ENCODE results near the gene RAVER2. TPM values are rescaled to one million over a fixed set of nuclear protein-coding genes. Genes with fewer than 3 reads are reported as not detected.

RAVER2 gene
- total RNA-seq, 2 experiments from 2014 or later: 2.3 to 2.5 TPM

DNA sequence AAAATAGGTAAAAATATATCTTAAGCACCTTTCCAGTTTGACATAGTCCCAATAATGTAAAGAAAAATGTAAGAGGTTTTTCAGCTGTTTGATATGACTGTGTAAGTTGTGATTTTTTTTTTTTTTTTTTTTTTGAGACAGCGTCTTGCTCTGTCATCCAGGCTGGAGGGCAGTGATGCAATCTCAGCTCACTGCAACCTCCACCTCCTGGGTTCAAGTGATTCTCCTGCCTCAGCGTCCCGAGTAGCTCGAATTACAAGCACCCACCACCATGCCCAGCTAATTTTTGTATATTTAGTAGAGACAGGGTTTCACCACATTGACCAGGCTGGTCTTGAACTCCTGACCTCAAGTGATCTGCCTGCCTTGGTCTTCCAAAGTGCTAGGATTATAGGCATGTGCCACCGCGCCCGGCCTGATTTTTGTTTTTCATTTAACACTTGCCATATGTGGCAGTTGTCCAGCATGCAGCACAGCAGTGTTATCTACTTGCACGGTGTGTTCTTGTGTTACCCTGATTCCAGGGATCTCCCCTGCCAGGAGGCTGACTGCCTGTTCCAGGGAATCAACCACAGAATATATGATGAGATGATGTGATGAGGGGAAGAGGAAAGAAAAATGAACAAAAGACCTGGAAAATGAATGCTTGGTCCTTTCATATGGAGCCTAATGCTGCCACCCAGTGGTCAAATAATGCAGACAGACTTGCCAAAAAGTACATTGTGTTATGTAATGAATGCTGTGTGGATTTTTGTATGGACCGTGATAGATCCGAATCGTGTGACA lies 79.0 kb downstream of the RAVER2 start:
- Mint-ChIP-seq H3K27me3 (ENCODE audit: low read depth) (no peaks in the 10 kb centered on the region), H3K36me3 (ENCODE audit: low read depth) (no peaks in the 10 kb centered on the region), H3K4me1 (ENCODE audit: low read depth) (peaks cover 33% of the 10 kb centered on the region), H3K27ac (peak overlapping the region; percentile 5), H3K9me3 (no peaks in the 10 kb centered on the region), H3K4me3 (no peak overlapping the region)
- DNase-seq: peak; percentile 83
- intact Hi-C loops (cut with micrococcal nuclease): loop anchor here (1.0 kb wide), 5 partner anchors 80 to 555 kb away; partner anchors contain the start of gene CACHD1
- CTCF ChIA-PET: interaction anchor here (0.6 to 1.5 kb wide), 29 partner anchors 15 to 1847 kb away, joined by 3 to 10 read pairs (median 3); no protein-coding TSS in a partner anchor

DNA sequence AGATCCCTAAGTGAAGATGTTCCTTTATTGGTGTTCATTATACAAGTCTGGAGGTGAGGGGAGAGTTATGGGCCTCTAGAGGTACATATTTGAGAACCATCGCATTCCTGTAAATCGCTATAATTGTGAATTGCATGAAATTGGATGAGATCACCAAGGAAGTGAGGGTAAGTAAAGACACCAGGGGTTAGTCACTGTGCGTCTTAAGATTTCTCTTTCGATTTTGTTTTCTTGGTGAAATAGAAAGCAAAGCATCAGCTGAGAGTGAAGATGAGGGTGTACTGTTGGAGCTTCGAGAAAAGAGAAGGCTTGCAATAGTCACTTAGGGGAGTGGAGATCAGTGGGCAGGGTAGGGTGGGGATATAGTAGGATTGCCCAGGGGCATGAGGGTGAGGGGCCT lies 82.1 kb downstream of the RAVER2 start:
- H3K9me3 Mint-ChIP-seq: no peaks in the 10 kb centered on the region
- H3K4me1 Mint-ChIP-seq (ENCODE audit: low read depth): peaks cover 49% of the 10 kb centered on the region
- CTCF ChIA-PET: interaction anchor here (0.6 to 3.0 kb wide), 5 partner anchors 143 to 248 kb away, joined by 3 to 10 read pairs (median 3); no protein-coding TSS in a partner anchor
- H3K27ac Mint-ChIP-seq: peak overlapping the region; percentile 80
- intact Hi-C loops (cut with micrococcal nuclease): loop anchor here (1.0 to 5.0 kb wide), 9 partner anchors 50 to 985 kb away; partner anchors contain the start of genes LEPR and LEPROT
- no peak for DNase-seq
- H3K4me3 Mint-ChIP-seq: no peak overlapping the region
- no peaks in the 10 kb centered on the region for H3K27me3 Mint-ChIP-seq (ENCODE audit: low read depth)
- no peaks in the 10 kb centered on the region for H3K36me3 Mint-ChIP-seq (ENCODE audit: low read depth)

DNA sequence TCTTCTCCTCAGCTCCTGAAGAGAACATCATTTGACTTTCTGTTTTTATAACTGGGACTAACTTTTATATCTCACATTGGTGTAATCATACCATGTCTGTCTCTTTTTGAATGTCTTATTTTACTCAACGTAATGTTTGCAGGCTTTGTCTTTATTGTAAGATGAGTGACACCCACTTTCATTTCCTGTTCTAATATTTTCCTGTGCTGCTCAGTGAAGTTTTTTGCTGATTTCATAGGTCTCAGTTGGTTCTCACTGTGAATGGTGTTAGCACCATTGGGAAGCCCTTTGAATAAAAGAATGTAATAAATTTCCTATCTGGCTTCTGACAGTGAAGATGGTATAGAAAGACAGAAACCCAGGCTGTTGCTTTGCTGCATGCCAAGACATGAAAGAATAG lies 84.0 kb downstream of the RAVER2 start:
- no peaks in the 10 kb centered on the region for H3K27me3 Mint-ChIP-seq (ENCODE audit: low read depth)
- H3K36me3 Mint-ChIP-seq (ENCODE audit: low read depth): peaks cover 6% of the 10 kb centered on the region
- DNase-seq: no peak
- peaks cover 49% of the 10 kb centered on the region for H3K4me1 Mint-ChIP-seq (ENCODE audit: low read depth)
- peak overlapping the region; percentile 5 for H3K4me3 Mint-ChIP-seq
- CTCF ChIA-PET: interaction anchor here (0.6 to 3.0 kb wide), 3 partner anchors 127 to 246 kb away, joined by 3 to 10 read pairs (median 6); no protein-coding TSS in a partner anchor
- intact Hi-C loops (cut with micrococcal nuclease): loop anchor here (1.0 to 5.0 kb wide), 5 partner anchors 35 to 983 kb away; partner anchors contain the start of genes LEPR and LEPROT
- peak overlapping the region; percentile 32 for H3K27ac Mint-ChIP-seq
- H3K9me3 Mint-ChIP-seq: no peaks in the 10 kb centered on the region

DNA sequence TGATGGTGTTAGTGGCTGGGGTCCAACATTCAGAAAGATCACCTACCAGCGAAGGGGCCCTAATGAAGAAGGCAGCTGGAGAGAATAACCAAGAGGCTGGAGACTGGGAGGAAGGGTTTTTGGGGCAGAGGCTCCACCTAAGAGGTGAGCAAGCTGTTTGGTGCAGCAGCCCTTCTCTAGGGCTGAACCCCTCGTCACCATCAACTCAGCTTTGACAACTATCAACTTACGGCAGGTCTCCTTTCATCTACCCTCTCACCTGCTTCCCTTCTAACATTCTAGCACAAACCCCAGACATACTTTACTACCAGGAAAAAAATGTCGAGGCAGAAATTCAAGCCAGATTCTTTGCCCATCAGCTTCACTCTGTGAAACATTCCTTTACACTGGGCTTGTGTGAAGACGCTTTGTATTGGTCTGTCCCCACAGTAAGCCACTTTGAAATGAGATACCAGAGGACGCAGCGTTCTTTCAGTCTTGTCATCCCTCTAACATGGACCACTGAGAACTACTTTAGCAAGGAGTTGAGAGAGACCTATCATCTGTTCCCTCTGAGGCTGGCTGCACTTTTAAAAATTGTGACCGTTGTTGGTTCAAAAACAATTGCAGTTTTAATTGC lies 84.6 kb downstream of the RAVER2 start:
- CTCF ChIA-PET: interaction anchor here (0.6 kb wide), 1 partner anchor 183 kb away, joined by 6 read pairs; no protein-coding TSS in a partner anchor
- no peaks in the 10 kb centered on the region for H3K9me3 Mint-ChIP-seq
- no peak overlapping the region for H3K4me3 Mint-ChIP-seq
- peak overlapping the region; percentile 39 for H3K27ac Mint-ChIP-seq
- intact Hi-C loops (cut with micrococcal nuclease): loop anchor here (1.0 to 5.0 kb wide), 5 partner anchors 35 to 983 kb away; partner anchors contain the start of genes LEPR and LEPROT
- peaks cover 7% of the 10 kb centered on the region for H3K36me3 Mint-ChIP-seq (ENCODE audit: low read depth)
- H3K27me3 Mint-ChIP-seq (ENCODE audit: low read depth): no peaks in the 10 kb centered on the region
- peaks cover 49% of the 10 kb centered on the region for H3K4me1 Mint-ChIP-seq (ENCODE audit: low read depth)
- no peak for DNase-seq

DNA sequence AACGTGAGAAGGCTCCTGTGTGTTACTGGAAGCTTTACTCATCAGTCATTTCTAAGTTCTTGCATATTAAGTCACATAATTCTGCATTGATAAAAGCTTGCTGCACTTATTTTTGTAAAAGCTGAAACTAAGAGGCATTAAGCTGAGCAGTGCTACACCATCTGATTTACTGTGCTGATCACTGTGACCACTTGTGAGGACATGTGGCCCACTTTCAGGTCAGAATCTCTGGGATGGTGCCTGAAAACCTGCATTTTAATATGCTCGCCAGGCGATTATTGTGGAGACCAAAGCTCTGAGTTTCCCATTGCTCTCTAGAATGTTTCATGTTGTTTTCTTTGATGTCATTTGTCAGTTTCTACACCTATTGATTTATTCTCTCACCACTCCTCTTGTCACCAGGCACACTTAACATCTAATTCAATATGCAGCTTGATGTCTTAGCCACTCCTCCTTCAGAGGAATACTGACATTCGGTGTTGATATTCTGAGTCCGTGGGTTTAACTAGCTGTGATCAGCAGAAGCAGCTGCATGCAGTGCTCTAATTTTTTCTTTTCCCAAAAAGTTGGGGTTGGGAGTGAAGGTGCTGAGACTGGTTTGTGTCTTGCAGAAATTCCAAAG lies 85.3 kb downstream of the RAVER2 start:
- intact Hi-C loops (cut with micrococcal nuclease): no loop called here
- Mint-ChIP-seq H3K9me3 (no peaks in the 10 kb centered on the region), H3K36me3 (ENCODE audit: low read depth) (peaks cover 7% of the 10 kb centered on the region), H3K4me1 (ENCODE audit: low read depth) (peaks cover 51% of the 10 kb centered on the region), H3K27ac (peak overlapping the region; percentile 14), H3K4me3 (no peak overlapping the region), H3K27me3 (ENCODE audit: low read depth) (no peaks in the 10 kb centered on the region)
- no peak for DNase-seq
- CTCF ChIA-PET: interaction anchor here (0.7 to 1.0 kb wide), 2 partner anchors 146 to 245 kb away, joined by 3 to 4 read pairs; no protein-coding TSS in a partner anchor

DNA sequence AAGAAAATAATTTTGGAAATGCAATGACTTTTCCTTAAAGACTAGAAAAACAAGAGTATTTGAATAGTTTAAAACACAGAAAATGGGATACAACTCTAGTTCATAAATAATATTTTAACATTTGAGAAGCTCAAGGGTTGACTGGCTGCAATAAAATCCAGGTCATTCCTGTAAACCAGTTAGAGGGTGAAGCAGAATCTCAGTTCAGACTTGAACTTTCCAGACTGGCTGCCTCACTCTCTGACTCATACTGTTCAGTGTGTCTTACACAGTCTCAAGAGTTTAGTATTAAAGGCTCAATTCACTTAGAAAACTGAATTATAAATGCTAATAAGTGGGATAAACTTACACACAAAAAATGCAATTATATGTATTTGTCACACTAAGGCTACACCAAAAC lies 89.9 kb downstream of the RAVER2 start:
- peaks cover 16% of the 10 kb centered on the region for H3K4me1 Mint-ChIP-seq (ENCODE audit: low read depth)
- H3K27me3 Mint-ChIP-seq (ENCODE audit: low read depth): no peaks in the 10 kb centered on the region
- no peaks in the 10 kb centered on the region for H3K9me3 Mint-ChIP-seq
- no peak overlapping the region for H3K4me3 Mint-ChIP-seq
- peak; percentile 23 for DNase-seq
- H3K36me3 Mint-ChIP-seq (ENCODE audit: low read depth): peaks cover 20% of the 10 kb centered on the region
- intact Hi-C loops (cut with micrococcal nuclease): no loop called here
- H3K27ac Mint-ChIP-seq: no peak overlapping the region
- CTCF ChIA-PET: interaction anchor here (0.6 kb wide), 1 partner anchor 240 kb away, joined by 4 read pairs; no protein-coding TSS in a partner anchor

DNA sequence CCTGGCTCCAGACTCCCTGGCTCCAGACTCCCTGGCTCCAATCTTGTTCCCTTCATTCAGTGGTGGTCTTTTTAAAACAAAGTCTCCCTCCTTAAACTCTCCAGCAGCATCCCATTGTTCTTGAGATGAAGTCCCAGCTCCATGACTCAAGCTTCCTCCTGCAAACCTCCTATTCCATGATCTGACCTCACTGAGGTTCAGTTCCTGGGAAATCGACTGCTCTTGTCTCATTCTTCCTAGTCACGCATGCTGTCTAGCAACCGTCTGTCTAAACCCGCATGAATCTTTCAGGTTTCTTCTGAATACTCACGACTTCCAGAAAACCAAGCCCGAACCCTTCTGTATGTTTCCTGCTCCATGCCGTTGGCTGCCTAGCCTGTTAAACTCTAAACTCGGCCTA lies 91.9 kb downstream of the RAVER2 start:
- H3K36me3 Mint-ChIP-seq (ENCODE audit: low read depth): peaks cover 29% of the 10 kb centered on the region
- no peak overlapping the region for H3K27ac Mint-ChIP-seq
- CTCF ChIA-PET: interaction anchor here (0.6 kb wide), 1 partner anchor 412 kb away, joined by 4 read pairs; no protein-coding TSS in a partner anchor
- no peak overlapping the region for H3K4me3 Mint-ChIP-seq
- no peaks in the 10 kb centered on the region for H3K9me3 Mint-ChIP-seq
- no peaks in the 10 kb centered on the region for H3K27me3 Mint-ChIP-seq (ENCODE audit: low read depth)
- peaks cover 9% of the 10 kb centered on the region for H3K4me1 Mint-ChIP-seq (ENCODE audit: low read depth)
- no peak for DNase-seq
- intact Hi-C loops (cut with micrococcal nuclease): no loop called here

DNA sequence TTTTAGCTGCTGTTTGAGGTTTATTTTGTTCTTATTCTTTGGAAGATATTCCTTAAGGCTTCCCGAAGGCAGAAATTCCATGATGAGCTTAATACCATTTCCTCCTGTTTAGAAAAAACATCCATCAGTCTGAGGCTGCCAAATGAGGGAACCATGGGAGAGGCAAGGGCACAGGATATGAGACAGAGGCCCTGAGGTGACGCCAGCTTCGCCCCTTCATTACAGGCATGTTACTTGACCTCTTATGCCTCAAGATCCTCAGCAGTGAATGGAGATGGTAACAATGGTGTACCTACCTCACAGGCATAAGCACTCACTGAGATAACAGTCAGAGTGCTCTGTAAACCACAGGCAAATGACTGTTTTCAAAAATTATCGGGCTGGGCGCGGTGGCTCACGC lies 93.6 kb downstream of the RAVER2 start:
- H3K27ac Mint-ChIP-seq: no peak overlapping the region
- no peaks in the 10 kb centered on the region for H3K9me3 Mint-ChIP-seq
- DNase-seq: no peak
- intact Hi-C loops (cut with micrococcal nuclease): no loop called here
- H3K27me3 Mint-ChIP-seq (ENCODE audit: low read depth): no peaks in the 10 kb centered on the region
- peaks cover 27% of the 10 kb centered on the region for H3K36me3 Mint-ChIP-seq (ENCODE audit: low read depth)
- CTCF ChIA-PET: interaction anchor here (0.7 kb wide), 1 partner anchor 14 kb away, joined by 4 read pairs; no protein-coding TSS in a partner anchor
- H3K4me1 Mint-ChIP-seq (ENCODE audit: low read depth): peaks cover 9% of the 10 kb centered on the region
- H3K4me3 Mint-ChIP-seq: no peak overlapping the region

DNA sequence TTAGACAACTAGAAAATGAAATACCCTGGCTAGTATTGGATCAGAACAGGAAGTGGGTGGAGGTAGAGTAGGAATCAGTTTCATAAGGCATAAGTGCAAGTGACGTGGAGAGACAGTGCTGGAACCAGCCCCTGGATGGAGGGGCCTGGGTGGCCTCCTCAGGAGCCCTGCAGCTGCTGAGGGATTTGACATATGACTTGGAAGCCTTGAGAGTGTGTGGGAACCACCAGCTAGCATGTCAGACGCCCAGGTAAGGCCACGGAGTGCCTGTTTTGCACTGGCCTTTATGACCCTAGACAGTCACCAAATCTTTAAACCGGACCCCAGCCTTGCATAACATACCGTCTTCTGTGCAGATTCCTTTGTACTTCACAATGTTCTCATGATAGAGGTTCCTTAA lies 94.4 kb downstream of the RAVER2 start:
- intact Hi-C loops (cut with micrococcal nuclease): no loop called here
- Mint-ChIP-seq H3K4me3 (no peak overlapping the region), H3K4me1 (ENCODE audit: low read depth) (peaks cover 6% of the 10 kb centered on the region), H3K27me3 (ENCODE audit: low read depth) (no peaks in the 10 kb centered on the region), H3K27ac (no peak overlapping the region), H3K36me3 (ENCODE audit: low read depth) (peaks cover 25% of the 10 kb centered on the region), H3K9me3 (no peaks in the 10 kb centered on the region)
- DNase-seq: no peak
- CTCF ChIA-PET: no interaction called here

DNA sequence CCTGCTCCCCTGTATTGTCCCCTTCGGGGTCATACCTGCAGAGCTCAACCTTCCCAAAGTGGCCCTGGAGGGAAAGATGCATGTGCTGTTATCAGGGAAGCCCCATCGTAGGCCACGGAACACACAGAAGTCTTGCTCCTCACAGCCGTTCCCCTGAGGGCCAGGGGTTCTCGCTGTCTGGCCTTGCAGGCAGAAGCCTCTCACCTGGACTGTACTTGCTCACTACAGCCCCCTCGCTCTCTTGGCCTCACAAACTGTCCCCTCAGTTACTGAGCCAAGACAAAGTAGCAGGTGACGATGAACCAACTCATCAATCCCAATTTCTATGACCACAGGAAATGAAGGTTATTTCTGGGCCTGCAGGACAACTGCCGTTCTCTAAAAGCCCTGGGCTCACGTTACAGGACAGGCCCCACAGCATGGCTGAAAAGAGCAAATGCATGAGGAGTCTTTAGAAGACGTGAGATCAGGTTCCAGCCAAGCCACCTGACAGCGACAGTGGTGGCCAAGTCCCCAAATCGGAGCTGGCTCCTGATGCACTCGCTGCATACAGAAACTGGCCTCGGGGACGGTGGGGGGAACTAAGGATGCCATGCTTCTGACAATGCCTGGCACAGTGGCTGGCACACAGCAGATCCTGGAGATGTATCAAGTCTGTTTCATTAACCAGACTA lies 95.0 kb downstream of the RAVER2 start:
- CTCF ChIA-PET: no interaction called here
- intact Hi-C loops (cut with micrococcal nuclease): no loop called here
- no peak for DNase-seq
- peaks cover 3% of the 10 kb centered on the region for H3K4me1 Mint-ChIP-seq (ENCODE audit: low read depth)
- H3K9me3 Mint-ChIP-seq: no peaks in the 10 kb centered on the region
- no peak overlapping the region for H3K4me3 Mint-ChIP-seq
- H3K27ac Mint-ChIP-seq: no peak overlapping the region
- H3K27me3 Mint-ChIP-seq (ENCODE audit: low read depth): no peaks in the 10 kb centered on the region
- H3K36me3 Mint-ChIP-seq (ENCODE audit: low read depth): peaks cover 25% of the 10 kb centered on the region

DNA sequence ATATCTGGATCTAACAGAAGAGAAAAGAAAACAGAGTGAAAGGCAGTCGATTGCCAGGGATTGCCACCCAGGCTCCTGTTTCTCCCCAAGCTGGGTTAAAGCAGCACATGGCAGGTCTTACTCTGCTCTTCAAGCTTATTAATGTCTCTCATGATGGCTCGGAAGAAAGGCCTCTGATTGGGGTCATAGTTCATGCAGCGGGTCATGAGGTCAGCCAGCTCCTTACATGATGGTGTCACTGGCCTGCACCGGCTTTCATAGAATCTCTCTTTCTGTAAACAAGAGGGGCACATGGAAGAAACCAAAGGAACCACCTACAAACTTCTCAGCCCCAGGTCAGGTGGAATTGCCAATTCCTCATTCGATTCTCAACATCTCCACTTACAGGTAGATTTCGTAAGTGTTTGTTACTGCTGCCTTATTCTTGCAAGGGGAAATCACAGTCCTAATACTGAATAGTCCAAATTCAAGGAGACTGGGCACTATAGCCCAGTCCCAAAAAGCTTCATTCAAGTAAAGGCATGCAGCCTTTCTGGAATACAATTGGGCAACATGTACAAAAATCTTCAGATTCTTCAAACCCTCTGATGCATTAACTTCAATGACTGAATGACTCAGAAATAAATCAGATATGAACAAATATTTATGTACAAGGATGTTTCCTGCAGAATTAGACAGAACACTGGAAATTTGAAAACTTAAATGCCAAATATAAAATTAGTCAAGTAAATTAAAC lies 96.6 kb downstream of the RAVER2 start:
- CTCF ChIA-PET: no interaction called here
- no peaks in the 10 kb centered on the region for H3K9me3 Mint-ChIP-seq
- DNase-seq: no peak
- peak overlapping the region; percentile 16 for H3K27ac Mint-ChIP-seq
- H3K36me3 Mint-ChIP-seq (ENCODE audit: low read depth): peaks cover 29% of the 10 kb centered on the region
- no peak overlapping the region for H3K4me3 Mint-ChIP-seq
- intact Hi-C loops (cut with micrococcal nuclease): no loop called here
- H3K4me1 Mint-ChIP-seq (ENCODE audit: low read depth): no peaks in the 10 kb centered on the region
- H3K27me3 Mint-ChIP-seq (ENCODE audit: low read depth): no peaks in the 10 kb centered on the region
